Retinal pigment epithelial cell (primary cell): ENCODE measurements around the gene PKN3.
"Not testable (repeated sequence)": the region's sequence is repeated elsewhere in the genome, so short reads cannot be mapped to it uniquely, and the experiment has no call there.

ENCODE experiments used
- DNase-seq: peaks from one replicate; pipeline ENCODE4 v3.0.0-alpha.2; 2010; ENCODE audit warnings: low read depth
- H3K4me3 ChIP-seq: 2 replicates; pipeline ENCODE4 v1.5.1; 2011; ENCODE audit warnings: mild to moderate bottlenecking, low read length, control low read depth, moderate library complexity
- CTCF ChIP-seq: conservative IDR thresholded peaks from 2 replicates; pipeline ENCODE4 v1.5.1; 2011; ENCODE audit warnings: low read depth, low read length, control low read depth, inconsistent platforms

Gene PKN3

GRCh38 chr9:128702445-128702948 is at the start of gene PKN3:
TSS of gene PKN3 (plus strand) at chr9:128702503. CDS start at chr9:128702916, 413 bp downstream.
- DNase-seq: no peak
- H3K4me3 ChIP-seq: peak within 1 kb of the TSS; percentile 71
- peak; percentile 78 for TF ChIP-seq CTCF

DNA sequence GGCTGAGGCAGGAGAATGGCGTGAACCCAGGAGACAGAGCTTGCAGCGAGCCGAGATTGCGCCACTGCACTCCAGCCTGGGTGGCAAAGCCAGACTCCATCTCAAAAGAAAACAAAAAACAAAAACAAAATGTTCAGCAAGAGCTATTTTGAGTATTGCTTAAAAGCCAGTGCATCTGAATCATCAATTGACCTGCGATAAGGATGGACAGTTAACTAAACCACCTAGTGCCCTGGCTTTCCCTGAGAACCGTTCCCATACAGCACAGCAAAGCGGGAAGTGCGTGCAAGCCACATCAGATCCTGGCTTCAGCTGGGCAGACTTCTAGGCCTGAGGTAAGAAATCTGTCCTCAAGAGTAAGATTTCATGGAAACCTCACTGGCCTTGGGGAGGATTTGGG is 48.4 kb upstream of the PKN3 start:
- no peak for DNase-seq
- TF ChIP-seq CTCF: no peak
- H3K4me3 ChIP-seq: no peak overlapping the region

- no peak overlapping the region for H3K4me3 ChIP-seq
- no peak for TF ChIP-seq CTCF
- no peak for DNase-seq
Observed at GRCh38 chr9:128654481-128654880, 47.8 kb upstream of the PKN3 start.

GRCh38 chr9:128656416-128657343 is 45.6 kb upstream of the PKN3 start, which contains the start of gene DYNC2I2:
TSS of gene DYNC2I2 (minus strand) at chr9:128656847. CDS start at chr9:128656726, 121 bp downstream.
- peak within 1 kb of the TSS; percentile 76 for H3K4me3 ChIP-seq
- peak; percentile 55 for DNase-seq

DNA sequence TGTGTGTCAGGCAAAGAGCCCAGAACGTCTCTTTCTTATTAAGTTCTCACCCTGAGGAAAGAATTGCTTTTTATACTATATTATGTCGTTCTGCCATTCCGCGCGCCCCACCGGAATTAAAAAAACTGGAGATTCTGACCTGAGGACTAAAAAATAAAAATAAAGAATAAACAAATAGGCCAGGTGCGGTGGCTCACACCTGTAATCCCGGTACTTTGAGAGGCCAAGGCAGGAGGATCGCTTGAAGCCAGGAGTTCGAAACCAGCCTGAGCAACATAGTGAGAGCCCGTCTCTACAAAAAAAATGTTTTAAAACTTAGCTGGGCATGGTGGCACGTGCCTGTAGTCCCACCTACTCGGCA is 45.0 kb upstream of the PKN3 start:
- H3K4me3 ChIP-seq: peak overlapping the region; percentile 76
- DNase-seq: no peak
- TF ChIP-seq CTCF: no peak

More at GRCh38 chr9:128656416-128657343, 45.6 kb upstream of the PKN3 start, which contains the start of gene DYNC2I2:
- TF ChIP-seq CTCF: no peak

GRCh38 chr9:128657796-128658195 is 44.5 kb upstream of the PKN3 start:
- TF ChIP-seq CTCF: no peak
- no peak for DNase-seq
- no peak overlapping the region for H3K4me3 ChIP-seq

GRCh38 chr9:128666481-128666941 is 35.8 kb upstream of the PKN3 start:
- DNase-seq, H3K4me3 ChIP-seq: not testable (repeated sequence)
